ENCODE results near the gene LTBP1. TPM values are rescaled to one million over a fixed set of nuclear protein-coding genes. Genes with fewer than 3 reads are reported as not detected.

LTBP1 gene
- total RNA-seq, 2 experiments from 2014 or later = 61.1 to 82.6 TPM

- POLR2A ChIA-PET = no interaction called here
- no peaks in the 10 kb centered on the region for H3K9me2 ChIP-seq (ENCODE audit: insufficient read depth, low read length)
- no peaks in the 10 kb centered on the region for H4K20me1 ChIP-seq (ENCODE audit: insufficient read depth, low read length)
- CTCF ChIA-PET (ENCODE audit: unreplicated experiment) = no interaction called here
- intact Hi-C loops (cut with micrococcal nuclease; ENCODE audit: unreplicated experiment) = no loop called here
- peaks cover 73% of the 10 kb centered on the region for H3K36me3 ChIP-seq (ENCODE audit: insufficient read depth, low read length)
- DNase-seq (ENCODE audit: low spot score) = no peak
- TF ChIP-seq CTCF (conservative IDR thresholded peaks at IDR 0.05; ENCODE audit: low read length) = no peak
- no peak for TF ChIP-seq EZH2phosphoT487 (IDR thresholded peaks at IDR 0.05; ENCODE audit: borderline replicate concordance, low read depth, low read length)
- H3K9me3 ChIP-seq (ENCODE audit: low read length) = no peaks in the 10 kb centered on the region
- no TSS peak for BruUV-seq (replicated peaks)
- no peak overlapping the region for H3K4me3 ChIP-seq (ENCODE audit: low read depth, low read length, poor library complexity, severe bottlenecking)
- no peaks in the 10 kb centered on the region for H3K4me1 ChIP-seq (ENCODE audit: insufficient read depth, low read length, poor library complexity, severe bottlenecking)
- H3K79me2 ChIP-seq (ENCODE audit: insufficient read depth, low read depth, low read length) = no peaks in the 10 kb centered on the region
- no peak overlapping the region for H3K27ac ChIP-seq (ENCODE audit: low read depth, low read length, poor library complexity, severe bottlenecking)
- H3K4me2 ChIP-seq (ENCODE audit: low read length) = no peak overlapping the region
- H2AFZ ChIP-seq (ENCODE audit: low read length) = no peak overlapping the region
Measured at GRCh38 chr2:33213244-33213643, 266.5 kb downstream of the LTBP1 start.

GRCh38 chr2:33213648-33214047 lies 266.9 kb downstream of the LTBP1 start:
- no peak for DNase-seq (ENCODE audit: low spot score)
- no TSS peak for BruUV-seq (replicated peaks)
- intact Hi-C loops (cut with micrococcal nuclease; ENCODE audit: unreplicated experiment) = no loop called here
- CTCF ChIA-PET (ENCODE audit: unreplicated experiment) = no interaction called here
- H4K20me1 ChIP-seq (ENCODE audit: insufficient read depth, low read length) = no peaks in the 10 kb centered on the region
- H3K9me3 ChIP-seq (ENCODE audit: low read length) = no peaks in the 10 kb centered on the region
- no peak overlapping the region for H3K4me2 ChIP-seq (ENCODE audit: low read length)
- H3K9me2 ChIP-seq (ENCODE audit: insufficient read depth, low read length) = no peaks in the 10 kb centered on the region
- POLR2A ChIA-PET = interaction anchor here (0.6 kb wide), 1 partner anchor 245 kb away, joined by 3 read pairs; no protein-coding TSS in a partner anchor
- no peaks in the 10 kb centered on the region for H3K79me2 ChIP-seq (ENCODE audit: insufficient read depth, low read depth, low read length)
- TF ChIP-seq CTCF (conservative IDR thresholded peaks at IDR 0.05; ENCODE audit: low read length) (no peak), EZH2phosphoT487 (IDR thresholded peaks at IDR 0.05; ENCODE audit: borderline replicate concordance, low read depth, low read length) (no peak)
- H3K27ac ChIP-seq (ENCODE audit: low read depth, low read length, poor library complexity, severe bottlenecking) = no peak overlapping the region
- H3K4me3 ChIP-seq (ENCODE audit: low read depth, low read length, poor library complexity, severe bottlenecking) = no peak overlapping the region
- no peaks in the 10 kb centered on the region for H3K4me1 ChIP-seq (ENCODE audit: insufficient read depth, low read length, poor library complexity, severe bottlenecking)
- peaks cover 73% of the 10 kb centered on the region for H3K36me3 ChIP-seq (ENCODE audit: insufficient read depth, low read length)
- no peak overlapping the region for H2AFZ ChIP-seq (ENCODE audit: low read length)

- Histone ChIP-seq H3K4me3 (ENCODE audit: low read depth, low read length, poor library complexity, severe bottlenecking) (no peak overlapping the region), H3K9me2 (ENCODE audit: insufficient read depth, low read length) (no peaks in the 10 kb centered on the region), H3K79me2 (ENCODE audit: insufficient read depth, low read depth, low read length) (no peaks in the 10 kb centered on the region), H3K4me2 (ENCODE audit: low read length) (no peak overlapping the region), H3K27ac (ENCODE audit: low read depth, low read length, poor library complexity, severe bottlenecking) (no peak overlapping the region), H2AFZ (ENCODE audit: low read length) (no peak overlapping the region), H3K4me1 (ENCODE audit: insufficient read depth, low read length, poor library complexity, severe bottlenecking) (no peaks in the 10 kb centered on the region), H3K9me3 (ENCODE audit: low read length) (peaks cover 5% of the 10 kb centered on the region), H4K20me1 (ENCODE audit: insufficient read depth, low read length) (no peaks in the 10 kb centered on the region), H3K36me3 (ENCODE audit: insufficient read depth, low read length) (peaks cover 81% of the 10 kb centered on the region)
- TF ChIP-seq CTCF (conservative IDR thresholded peaks at IDR 0.05; ENCODE audit: low read length) (no peak), EZH2phosphoT487 (IDR thresholded peaks at IDR 0.05; ENCODE audit: borderline replicate concordance, low read depth, low read length) (no peak)
- ChIA-PET POLR2A (interaction anchor here (0.7 kb wide), 1 partner anchor 210 kb away, joined by 3 read pairs; no protein-coding TSS in a partner anchor), CTCF (ENCODE audit: unreplicated experiment) (no interaction called here)
- DNase-seq (ENCODE audit: low spot score) = no peak
- BruUV-seq (replicated peaks) = no TSS peak
- intact Hi-C loops (cut with micrococcal nuclease; ENCODE audit: unreplicated experiment) = no loop called here
Measured at GRCh38 chr2:33214436-33214835, 267.7 kb downstream of the LTBP1 start.
